SKM-1 treated with dmso at 0.1 percent for 144 hours (cell line): ENCODE measurements around the gene FTO.

Source experiments
- DNase-seq: peaks from one replicate; lab custom pipeline; 2025; ENCODE audit not compliant: unreplicated experiment; lab: John Stamatoyannopoulos, UW

Gene FTO

GRCh38 chr16:54194334-54194743, 490.4 kb downstream of the FTO start:
- DNase-seq: no peak

- no peak for DNase-seq
These were observed 493.8 kb downstream of the FTO start for GRCh38 chr16:54197758-54198157.

GRCh38 chr16:54199487-54200160, 495.7 kb downstream of the FTO start:
- DNase-seq: no peak

GRCh38 chr16:54200161-54200534, 496.2 kb downstream of the FTO start:
- no peak for DNase-seq

- DNase-seq: no peak
These were observed 496.8 kb downstream of the FTO start for GRCh38 chr16:54200720-54201119.

GRCh38 chr16:54201200-54201599, 497.2 kb downstream of the FTO start:
- no peak for DNase-seq
